ENCODE data around the gene GRPR. TPM values are rescaled to one million over a fixed set of nuclear protein-coding genes. Genes with fewer than 3 reads are reported as not detected.
"Not testable (repeated sequence)": the region's sequence is repeated elsewhere in the genome, so short reads cannot be mapped to it uniquely, and the experiment has no call there.

Gene GRPR
- total RNA-seq, 1 donor from 2014 or later = 0.39 TPM

DNA sequence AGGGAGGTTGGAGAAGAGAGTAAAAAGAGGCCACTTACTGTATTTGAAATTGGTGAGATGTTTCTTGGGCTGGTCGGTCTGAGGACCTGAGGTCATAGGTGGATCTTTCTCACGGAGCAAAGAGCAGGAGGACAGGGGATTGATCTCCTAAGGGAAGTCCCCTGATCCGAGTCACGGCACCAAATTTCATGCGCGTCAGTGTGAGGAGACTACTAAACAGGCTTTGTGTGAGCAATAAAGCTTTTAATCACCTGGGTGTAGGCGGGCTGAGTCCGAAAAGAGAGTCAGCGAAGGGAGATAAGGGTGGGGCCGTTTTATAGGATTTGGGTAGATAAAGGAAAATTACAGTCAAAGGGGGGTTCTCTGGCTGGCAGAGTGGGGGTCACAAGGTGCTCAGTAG is 60.5 kb downstream of the GRPR start:
- not testable (repeated sequence) for DNase-seq

DNA sequence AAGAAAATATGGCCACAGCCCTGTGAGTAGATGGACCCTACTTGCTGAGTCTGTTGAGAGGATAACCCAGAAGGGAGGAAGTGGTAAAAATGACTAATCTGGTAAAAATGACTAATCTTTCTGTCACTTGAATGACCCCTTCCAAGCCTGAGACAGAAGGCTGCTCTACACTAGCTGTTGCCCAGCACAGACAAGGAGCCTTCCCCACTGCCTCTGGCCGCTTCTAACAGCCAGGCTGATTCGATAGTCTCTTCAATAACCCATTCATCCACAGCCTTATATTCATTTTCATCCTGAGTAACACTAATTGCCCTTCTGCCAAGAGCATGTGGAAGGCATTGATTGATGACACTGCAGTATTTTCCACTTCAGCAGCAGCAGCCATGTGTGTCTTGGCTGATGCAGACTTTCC is 62.4 kb downstream of the GRPR start:
- no peak for DNase-seq

DNA sequence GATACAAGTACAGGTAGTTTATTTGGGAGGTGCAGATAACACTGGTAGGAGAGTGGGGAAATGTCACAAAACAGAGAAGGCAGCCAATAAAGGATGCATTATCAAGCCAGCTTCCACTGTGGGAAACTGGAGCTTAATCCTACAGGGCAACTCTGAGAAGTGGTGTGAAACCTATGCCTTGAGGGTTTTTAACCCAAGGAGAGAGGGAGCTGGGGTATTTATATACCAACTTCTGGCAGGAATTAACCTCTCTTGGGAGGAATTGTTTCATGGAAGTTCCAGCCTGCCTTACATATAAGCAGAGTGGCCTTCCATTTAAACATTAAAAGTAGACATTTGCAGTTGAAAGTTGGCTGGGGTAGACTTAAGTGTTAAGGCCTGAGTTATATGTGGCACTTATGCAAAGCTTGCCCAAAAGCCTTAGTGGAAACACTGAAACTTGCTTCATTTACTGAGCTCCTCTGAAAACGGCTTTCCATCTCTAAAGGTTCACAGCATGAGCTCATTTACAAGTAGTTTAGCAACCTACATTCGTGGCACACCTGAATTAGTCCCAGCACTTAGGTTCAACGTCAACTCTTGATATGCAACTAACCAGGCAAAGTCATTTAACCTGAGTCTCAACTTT is 63.1 kb downstream of the GRPR start:
- no peak for DNase-seq

DNA sequence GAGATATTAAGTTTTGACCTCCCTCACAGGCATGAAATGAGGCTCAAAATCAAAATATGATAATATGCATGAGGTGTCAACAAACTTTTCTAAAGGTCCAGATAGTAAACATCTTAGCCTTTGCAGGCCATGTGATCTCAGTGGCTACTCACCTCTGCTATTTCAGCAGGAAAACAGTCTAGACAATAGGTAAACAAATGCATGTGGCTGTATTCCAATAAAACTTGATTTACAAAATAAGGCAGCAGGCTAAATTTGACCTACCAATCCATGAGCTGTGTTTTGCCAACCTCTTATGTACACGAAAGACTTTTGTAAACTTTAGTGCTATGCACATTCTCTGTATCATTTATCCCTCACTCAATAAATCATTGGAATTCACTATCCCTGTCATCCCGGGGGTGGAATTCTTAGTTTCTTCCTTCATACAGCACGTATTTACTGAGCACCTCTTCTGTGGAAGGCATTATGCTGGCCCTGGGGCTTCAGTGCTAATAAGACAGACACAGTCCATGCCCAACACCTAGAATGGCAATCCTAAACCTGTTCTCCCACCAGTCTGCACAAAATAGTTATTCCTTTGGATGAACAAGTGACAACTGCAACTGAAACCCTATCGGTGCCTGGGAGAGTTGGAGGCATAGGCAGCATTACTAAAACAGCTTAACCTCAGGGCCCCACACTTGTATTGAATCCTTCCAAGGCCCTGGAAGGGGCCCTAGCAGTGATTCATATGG is 63.8 kb downstream of the GRPR start:
- no peak for DNase-seq

DNA sequence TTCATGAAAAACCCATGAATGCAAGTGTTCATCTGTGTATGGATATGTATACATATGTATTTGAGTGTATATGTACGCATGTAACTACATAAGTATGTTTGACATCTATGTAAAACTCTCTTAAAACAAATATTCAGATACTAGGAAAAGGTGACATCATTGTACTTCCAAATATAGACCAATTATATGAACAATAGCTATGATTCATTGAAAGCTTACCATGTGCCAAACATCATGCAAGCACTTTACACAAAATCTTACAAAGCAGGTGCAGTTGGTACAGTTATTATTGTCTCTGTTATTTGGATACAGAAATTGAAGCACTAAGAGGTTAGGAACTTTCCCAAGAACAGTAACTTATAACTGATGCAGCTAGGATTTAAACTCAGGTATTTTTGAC is 65.3 kb downstream of the GRPR start:
- DNase-seq = no peak

DNA sequence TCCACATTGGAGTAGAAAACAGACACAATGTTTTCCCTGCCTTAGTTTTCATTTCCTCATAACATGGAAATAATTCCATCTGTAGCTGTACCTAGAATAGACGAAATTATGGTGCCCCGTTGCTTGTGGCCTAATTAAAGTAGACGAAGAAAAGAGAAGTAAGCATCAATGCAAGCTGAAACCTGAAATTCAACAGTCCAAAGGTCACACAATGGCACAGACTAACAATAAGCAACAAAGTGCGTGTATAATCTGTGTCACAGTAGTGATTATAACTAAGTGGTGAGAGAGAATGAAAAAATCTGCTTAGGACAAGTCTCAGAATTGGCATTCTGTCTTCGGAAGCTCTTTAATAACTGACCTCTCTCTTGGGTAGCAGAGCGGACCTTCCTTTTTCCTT is 68.2 kb downstream of the GRPR start:
- no peak for DNase-seq

DNA sequence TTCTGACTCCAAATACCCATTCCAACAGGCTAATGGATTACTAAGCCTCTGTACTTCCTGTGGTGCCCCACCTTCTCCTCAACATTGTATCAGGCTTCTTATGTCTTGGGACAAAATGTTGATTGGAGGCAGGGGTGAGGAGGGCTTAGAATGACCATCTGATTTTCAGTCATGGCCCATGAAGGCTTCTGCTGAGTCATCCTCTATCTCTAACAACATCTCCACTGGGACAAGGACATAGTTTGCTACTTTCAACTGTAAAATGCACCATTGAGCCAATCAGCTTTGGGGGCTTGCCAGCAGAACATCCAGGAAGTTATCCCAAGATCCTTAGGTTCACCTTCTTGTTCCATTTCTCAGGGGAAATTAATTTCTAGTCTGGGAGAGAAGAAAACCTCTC is 73.5 kb downstream of the GRPR start:
- DNase-seq = no peak

DNA sequence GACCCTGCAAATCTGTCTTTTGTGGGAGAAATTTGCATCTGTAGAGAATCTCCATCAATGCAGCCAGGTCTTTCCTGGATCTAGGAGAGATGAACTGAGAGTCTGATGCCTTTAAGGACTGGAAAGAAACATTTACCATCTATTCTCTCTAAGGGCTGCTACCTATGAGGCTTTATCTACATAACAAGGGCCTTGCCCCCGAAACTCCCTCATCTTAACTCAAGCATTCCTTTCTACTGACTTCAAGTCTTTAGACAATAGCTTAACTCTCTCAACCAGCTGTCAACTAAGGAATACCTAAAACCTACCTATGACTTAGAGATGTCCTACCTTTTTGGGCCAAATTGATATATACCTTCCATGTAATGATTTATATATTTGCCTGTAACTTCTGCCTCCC is 76.0 kb downstream of the GRPR start:
- no peak for DNase-seq

DNA sequence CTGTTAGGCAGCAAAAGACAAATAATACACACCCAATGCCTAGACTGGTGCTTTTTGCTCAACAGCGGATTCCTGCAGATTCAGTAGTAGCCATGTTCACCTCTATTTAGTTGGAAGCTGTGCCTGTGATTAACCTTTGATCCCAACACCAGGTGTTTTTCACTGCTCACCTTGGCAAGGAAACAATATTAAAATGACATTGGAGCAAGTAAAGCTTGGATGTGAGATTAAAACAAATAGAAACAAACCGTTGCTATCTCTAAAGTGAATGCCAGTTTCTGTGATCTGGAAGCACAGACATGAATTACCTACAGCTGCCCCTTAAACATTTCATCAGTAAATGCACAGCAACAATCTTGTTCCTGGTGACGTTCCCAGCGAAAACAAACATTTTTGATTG is 79.6 kb downstream of the GRPR start:
- no peak for DNase-seq

Other genes starting within 250 kb of the GRPR start
- gene MAGEB17, start 43.9 kb downstream of the GRPR start, total RNA-seq = not detected

All from skin of body (tissue), 2 donors.